K562 (cell line): Measurements from ENCODE around the gene TBR1. TPM values are rescaled to one million over a fixed set of nuclear protein-coding genes. Genes with fewer than 3 reads are reported as not detected.
A peak's percentile ranks its signal among the peaks of the same experiment; 100 is the strongest.

Experiments used
- ATAC-seq: fragments of 200-7000 bp; cut with Tn5 transposase; 3 replicates; pipeline ENCODE4 v1.9.1; 2020; ENCODE audit warnings: moderate library complexity
- BruUV-seq: library from RNA; stranded (reverse); fragments of 400-500 nt; replicated peaks from 2 replicates; lab custom pipeline; 2021; lab: Mats Ljungman, UMichigan
- CTCF ChIA-PET: fragments of 300-600 bp; formaldehyde crosslinking; extraction: SDS; loops from one replicate; lab custom pipeline; 2021; ENCODE audit warnings: low intra/inter-chr PET ratio; lab: Yijun Ruan, JAX
- POLR2A ChIA-PET: fragments of 300-600, 350-650 bp; sonication (Branson Sonifier 250); formaldehyde crosslinking; extraction: SDS; loops from one replicate; lab custom pipeline; 2021; ENCODE audit warnings: antibody characterized with exemption, inconsistent platforms; lab: Yijun Ruan, JAX
- DNase-seq, 4 experiments: peaks; one replicate each; pipeline versions ENCODE4 v3.0.0 to v3.0.0-alpha.2; 2011 to 2018; ENCODE audit warnings: low spot score in 3 of 4, mixed read lengths in 3 of 4; ENCODE audit errors: extremely low read depth in 1 of 4
- FAIRE-seq: peaks from 2 replicates; lab custom pipeline; 2011; peaks lifted over from hg19 to GRCh38; lab: Jason Lieb, UNC
- H2AFZ ChIP-seq: 2 replicates; pipeline ENCODE4 v1.6.0; 2011; ENCODE audit warnings: low read depth, low read length, control low read depth, inconsistent platforms
- H3K27ac ChIP-seq: fragments of 200-600 bp; 3 replicates; pipeline ENCODE4 v1.8.0; 2011; ENCODE audit warnings: low read depth, mild to moderate bottlenecking, control low read depth, inconsistent platforms, low read length, moderate library complexity, mixed read lengths; ENCODE audit errors: extremely low read depth
- H3K27me3 ChIP-seq, 2 experiments: fragments of 300-600 bp in 1 of 2; 2 replicates in 1 of 2; 3 replicates in 1 of 2; pipeline versions ENCODE4 v1.6.0 to v1.8.0; 2011; ENCODE audit warnings: inconsistent platforms in 2 of 2, low read length in 2 of 2, mild to moderate bottlenecking in 1 of 2, mixed read lengths in 1 of 2, moderate library complexity in 1 of 2; ENCODE audit not compliant: control insufficient read depth in 2 of 2, insufficient read depth in 2 of 2
- H3K36me3 ChIP-seq: fragments of 300-600 bp; 3 replicates; pipeline ENCODE4 v1.8.0; 2011; ENCODE audit warnings: mild to moderate bottlenecking, low read length, inconsistent platforms; ENCODE audit not compliant: control insufficient read depth, insufficient read depth
- H3K4me1 ChIP-seq, 2 experiments: fragments of 200-600 bp in 1 of 2; replicated peaks in 1 of 2; 2 replicates in 1 of 2; 3 replicates in 1 of 2; pipeline versions ENCODE4 v1.5.1 to v1.8.0; 2011; ENCODE audit warnings: inconsistent platforms in 2 of 2, low read length in 2 of 2, mild to moderate bottlenecking in 1 of 2, mixed read lengths in 1 of 2, moderate library complexity in 1 of 2; ENCODE audit not compliant: control insufficient read depth in 2 of 2, insufficient read depth in 2 of 2
- H3K4me2 ChIP-seq: 2 replicates; pipeline ENCODE4 v1.6.1; 2011; ENCODE audit warnings: low read length, control low read depth, inconsistent platforms, mixed read lengths; ENCODE audit not compliant: insufficient read depth
- H3K4me3 ChIP-seq: fragments of 200-600 bp; sonication (generic), shearing (Covaris generic); 2 replicates; pipeline ENCODE4 v1.5.1; 2016; ENCODE audit warnings: control low read depth, inconsistent platforms
- H3K79me2 ChIP-seq: fragments of 200-600 bp; 3 replicates; pipeline ENCODE4 v1.8.0; 2011; ENCODE audit warnings: low read length, inconsistent platforms; ENCODE audit not compliant: control insufficient read depth, insufficient read depth
- H3K9ac ChIP-seq, 2 experiments: 2 replicates each; pipeline versions ENCODE4 v1.6.0 to v1.6.1; 2011; ENCODE audit warnings: low read depth in 2 of 2, low read length in 2 of 2, control low read depth in 1 of 2, inconsistent platforms in 1 of 2, mild to moderate bottlenecking in 1 of 2, mixed read lengths in 1 of 2; ENCODE audit not compliant: insufficient read depth in 1 of 2
- H3K9me1 ChIP-seq: one replicate; pipeline ENCODE4 v1.6.0; 2011; ENCODE audit warnings: inconsistent platforms, mild to moderate bottlenecking, low read length, moderate library complexity; ENCODE audit not compliant: control insufficient read depth, insufficient read depth
- H3K9me3 ChIP-seq: replicated peaks from 2 replicates; pipeline ENCODE4 v1.5.1; 2011; ENCODE audit warnings: low read depth, low read length, inconsistent platforms; ENCODE audit not compliant: control insufficient read depth, insufficient read depth
- H4K20me1 ChIP-seq: replicated peaks from 2 replicates; pipeline ENCODE4 v1.6.1; 2011; ENCODE audit warnings: low read length, inconsistent platforms, mixed read lengths; ENCODE audit not compliant: control insufficient read depth, insufficient read depth
- MECOM ChIP-seq: fragments of 250-450 bp; sonication (Bioruptor Pico); IDR thresholded peaks from 2 replicates; pipeline ENCODE4 v1.8.0; 2022; ENCODE audit warnings: inconsistent platforms
- SPI1 ChIP-seq: IDR thresholded peaks from 2 replicates; pipeline ENCODE4 v1.6.1; 2011; ENCODE audit warnings: low read depth, low read length, control low read depth, borderline replicate concordance
- YY1 ChIP-seq, 3 experiments: IDR thresholded peaks; 2 replicates each; pipeline ENCODE4 v1.6.1; 2011; ENCODE audit warnings: low read length in 2 of 3, mild to moderate bottlenecking in 2 of 3, moderate library complexity in 2 of 3, borderline replicate concordance in 1 of 3, control low read depth in 1 of 3, low read depth in 1 of 3; ENCODE audit not compliant: insufficient read depth in 3 of 3, insufficient replicate concordance in 2 of 3, control insufficient read depth in 1 of 3, insufficient read length in 1 of 3; ENCODE audit errors: extremely low read depth in 1 of 3
- ZNF253 ChIP-seq: fragments of 250-450 bp; sonication (Bioruptor Pico); conservative IDR thresholded peaks from 2 replicates; pipeline ENCODE4 v1.6.1; 2021; ENCODE audit warnings: mild to moderate bottlenecking
- ZNF316 ChIP-seq: fragments of 450-650 bp; IDR thresholded peaks from 2 replicates; pipeline ENCODE4 v1.6.1; 2016
- ZNF512 ChIP-seq: IDR thresholded peaks from 2 replicates; pipeline ENCODE4 v1.6.1; 2016; ENCODE audit warnings: missing genetic modification characterization, missing compliant biosample characterization
- WGBS: fragments of 100-300 bp; shearing (Covaris generic); methylation state at CpG from one replicate; pipeline ENCODE4 v1.1.6; 2016; ENCODE audit warnings: low coverage, mixed read lengths; ENCODE audit not compliant: insufficient coverage; ENCODE audit errors: missing lambda C conversion rate; 5-methylcytosine and 5-hydroxymethylcytosine counted together
- in situ Hi-C: fragments of 300-500 bp; cut with MboI; formaldehyde crosslinking; loops from 4 replicates; pipeline ENCODE4 v1.15.0; 2018; ENCODE audit warnings: inconsistent platforms, mixed read lengths
- intact Hi-C: fragments of 100-400 bp; cut with micrococcal nuclease; formaldehyde crosslinking; loops from 2 replicates; pipeline ENCODE4 v1.14.2; 2022
- polyA plus RNA-seq, 8 experiments: library from polyadenylated mRNA; depleted of rRNA in 4 of 8; stranded (reverse) in 5 of 8; unstranded in 3 of 8; fragments of >200 nt; fragmentation: Nextera tagmentation in 2 of 8; fragmentation: Illumina TruSeq in 1 of 8; extraction: Ambion mirVana in 2 of 8; extraction: Trizol in 1 of 8; gene quantifications; 2 replicates each; pipeline versions ENCODE4 v1.2.1 to v1.2.3, GENCODE V29; 2011 to 2014; ENCODE audit warnings: inconsistent platforms in 1 of 8, missing spikeins in 1 of 8
- total RNA-seq, 7 experiments: library from RNA; depleted of rRNA in 6 of 7; stranded (reverse); fragments of >200 nt in 6 of 7; fragmentation: Illumina TruSeq in 2 of 7; extraction: Trizol in 2 of 7; gene quantifications; 2 replicates each; pipeline versions ENCODE4 v1.2.1 to v1.2.3, GENCODE V29; 2011 to 2021; ENCODE audit warnings: low replicate concordance in 1 of 7

The TBR1 gene
- total and polyA plus RNA-seq, 9 of the 15 experiments (the other 6 are each of a cell fraction or from before 2014, with no cell fraction given), result 0.01 to 0.09 TPM; not detected in 7

DNA sequence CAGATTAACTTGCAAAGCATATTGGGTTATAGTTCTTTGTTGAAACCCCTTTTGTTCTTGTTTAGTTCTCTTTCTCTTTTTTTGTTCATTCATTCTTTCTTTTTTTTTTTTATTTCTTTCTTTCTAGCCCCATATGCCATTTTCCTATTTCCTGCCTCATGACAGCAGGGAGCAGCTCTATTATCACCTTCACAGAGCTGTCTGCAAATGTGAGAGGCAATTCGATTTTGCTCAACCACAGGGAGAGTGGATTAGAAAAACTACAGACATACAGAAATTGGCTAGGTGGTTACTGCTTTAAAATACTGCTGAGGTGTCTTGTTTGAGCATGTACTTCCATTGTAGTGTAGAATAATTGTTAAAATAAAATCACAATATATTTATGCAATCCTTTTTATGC, 44.2 kb upstream of the TBR1 start:
- Histone ChIP-seq H3K27ac (no peak overlapping the region), H3K9ac (no peak overlapping the region), H3K79me2 (peaks cover 8% of the 10 kb centered on the region; the same call in 2 of the 3 replicates), H2AFZ (no peak overlapping the region), H3K9me1 (no peaks in the 10 kb centered on the region), H4K20me1 (no peaks in the 10 kb centered on the region), H3K27me3 (no peaks in the 10 kb centered on the region), H3K4me1 (no peaks in the 10 kb centered on the region), H3K9me3 (no peaks in the 10 kb centered on the region), H3K4me3 (no peak overlapping the region), H3K4me2 (no peak overlapping the region), H3K36me3 (peaks cover 75% of the 10 kb centered on the region)
- ChIA-PET CTCF (no interaction called here), POLR2A (interaction anchor here (1.0 kb wide), 1 partner anchor 9 kb away, joined by 3 read pairs; no protein-coding TSS in a partner anchor)
- FAIRE-seq (no peak), ATAC-seq (no peak), DNase-seq (no peak)
- BruUV-seq, result no TSS peak
- in situ Hi-C loops (no loop called here), intact Hi-C loops (no loop called here)
- TF ChIP-seq ZNF512 (tag) (no peak), ZNF316 (peak; percentile 30; the same call in 1 of the 2 replicates), YY1 (IDR thresholded peaks at IDR 0.05; ENCODE audit: borderline replicate concordance in 1 of 3, control insufficient read depth in 1 of 3, extremely low read depth in 1 of 3, insufficient read depth in 3 of 3, insufficient read length in 1 of 3, insufficient replicate concordance in 2 of 3, low read depth in 1 of 3, low read length in 2 of 3) (no peak), ZNF253 (CRISPR knock-in tag) (no peak), SPI1 (no peak), MECOM (CRISPR knock-in tag) (no peak)
- 58% methylated on average over 1 of the region's 1 CpG for WGBS
